ENCODE measurements around the gene OLFM2.
"Not testable (repeated sequence)": the region's sequence is repeated elsewhere in the genome, so short reads cannot be mapped to it uniquely, and the experiment has no call there.

Gene OLFM2

GRCh38 chr19:9827289-9828238, 108.8 kb downstream of the OLFM2 start, which contains the start of gene UBL5:
Gene UBL5, plus strand, starts transcription at chr19:9827918. Its CDS starts 420 bp downstream, at chr19:9828338.
- DNase-seq, result peak; percentile 67 to 93 (median 84)

- DNase-seq, result no peak
These were observed 112.5 kb downstream of the OLFM2 start for GRCh38 chr19:9823816-9824215.

GRCh38 chr19:9820034-9820433, 116.3 kb downstream of the OLFM2 start:
- DNase-seq, result not testable (repeated sequence)

- DNase-seq, result no peak
These were observed 116.8 kb downstream of the OLFM2 start for GRCh38 chr19:9819596-9819909.

GRCh38 chr19:9818734-9819595, 117.3 kb downstream of the OLFM2 start, which contains the start of gene FBXL12:
Gene FBXL12, minus strand, starts transcription at chr19:9819079. Its CDS starts 266 bp downstream, at chr19:9818813.
- DNase-seq, result peak; percentile 99 to 100 (median 100)

GRCh38 chr19:9818175-9818733, 118.1 kb downstream of the OLFM2 start:
- DNase-seq, result no peak

GRCh38 chr19:9811139-9811538, 125.2 kb downstream of the OLFM2 start:
- no peak for DNase-seq

- DNase-seq, result peak in 3 of 5 experiments; percentile 24 to 75 (median 64)
These were observed 127.2 kb downstream of the OLFM2 start for GRCh38 chr19:9808855-9809824.

- DNase-seq, result no peak
These were observed 129.5 kb downstream of the OLFM2 start for GRCh38 chr19:9806803-9807202.
